Measurements from ENCODE around the gene ZNF343. TPM values are rescaled to one million over a fixed set of nuclear protein-coding genes. Genes with fewer than 3 reads are reported as not detected.
"Not testable (repeated sequence)": the region's sequence is repeated elsewhere in the genome, so short reads cannot be mapped to it uniquely, and the experiment has no call there.

Gene ZNF343
- total and polyA plus RNA-seq, 2 donors from 2014 or later = 7.9 to 12.1 TPM

DNA sequence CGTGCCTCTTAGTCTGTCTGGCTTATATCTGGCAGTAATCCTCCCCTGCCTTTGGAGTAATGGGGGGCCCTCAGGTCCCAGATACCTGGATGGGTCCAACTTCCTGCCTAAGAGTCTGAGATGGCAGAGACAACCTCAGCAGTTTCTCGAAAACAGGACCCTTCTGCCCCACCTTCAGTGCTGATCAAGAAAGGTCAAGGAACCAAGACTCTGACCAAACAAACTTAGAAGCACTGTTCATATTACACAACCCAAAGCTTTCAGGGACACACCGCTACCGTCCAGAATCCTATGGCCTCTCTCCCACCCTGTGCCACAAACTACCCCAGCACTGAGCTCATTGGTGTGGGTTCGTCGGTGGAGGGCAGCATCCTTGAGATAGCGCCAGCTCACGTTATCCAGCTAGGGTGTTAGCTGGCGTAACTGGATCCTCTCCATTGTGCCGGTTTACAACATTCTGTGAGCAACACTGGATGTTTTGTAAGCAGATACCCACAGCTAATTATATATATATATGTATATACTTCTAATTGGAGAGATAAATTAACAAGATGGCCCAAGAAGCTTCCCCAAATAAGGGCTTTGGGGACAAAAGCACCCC is 20.1 kb upstream of the ZNF343 start:
- no peak for FAIRE-seq
- TF ChIP-seq, protein P1, sequence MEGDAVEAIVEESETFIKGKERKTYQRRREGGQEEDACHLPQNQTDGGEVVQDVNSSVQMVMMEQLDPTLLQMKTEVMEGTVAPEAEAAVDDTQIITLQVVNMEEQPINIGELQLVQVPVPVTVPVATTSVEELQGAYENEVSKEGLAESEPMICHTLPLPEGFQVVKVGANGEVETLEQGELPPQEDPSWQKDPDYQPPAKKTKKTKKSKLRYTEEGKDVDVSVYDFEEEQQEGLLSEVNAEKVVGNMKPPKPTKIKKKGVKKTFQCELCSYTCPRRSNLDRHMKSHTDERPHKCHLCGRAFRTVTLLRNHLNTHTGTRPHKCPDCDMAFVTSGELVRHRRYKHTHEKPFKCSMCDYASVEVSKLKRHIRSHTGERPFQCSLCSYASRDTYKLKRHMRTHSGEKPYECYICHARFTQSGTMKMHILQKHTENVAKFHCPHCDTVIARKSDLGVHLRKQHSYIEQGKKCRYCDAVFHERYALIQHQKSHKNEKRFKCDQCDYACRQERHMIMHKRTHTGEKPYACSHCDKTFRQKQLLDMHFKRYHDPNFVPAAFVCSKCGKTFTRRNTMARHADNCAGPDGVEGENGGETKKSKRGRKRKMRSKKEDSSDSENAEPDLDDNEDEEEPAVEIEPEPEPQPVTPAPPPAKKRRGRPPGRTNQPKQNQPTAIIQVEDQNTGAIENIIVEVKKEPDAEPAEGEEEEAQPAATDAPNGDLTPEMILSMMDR (IDR thresholded peaks at IDR 0.05; ENCODE audit: borderline replicate concordance, extremely low read depth, insufficient read depth) = no peak
- intact Hi-C loops (cut with DNase I) = no loop called here
- no peaks in the 10 kb centered on the region for H3K9me3 ChIP-seq (ENCODE audit: control insufficient read depth in 2 of 3, insufficient read depth in 1 of 3, low read length in 3 of 3)
- peak in 3 of 5 donors; percentile 33 to 65 (median 57) for DNase-seq
- no peaks in the 10 kb centered on the region for H3K27me3 ChIP-seq (ENCODE audit: control insufficient read depth, insufficient read depth, low read length)
- H3K9ac ChIP-seq (ENCODE audit: low read length in 3 of 3) = no peak overlapping the region
- H3K4me1 ChIP-seq (ENCODE audit: control insufficient read depth in 2 of 3, insufficient read depth in 2 of 3, low read depth in 1 of 3, low read length in 3 of 3) = peaks cover 0 to 2% (median 0%) of the 10 kb centered on the region in 3 donors
- no peak overlapping the region for H3K4me3 ChIP-seq (ENCODE audit: low read length in 3 of 3)
- no peak overlapping the region for H3K27ac ChIP-seq (ENCODE audit: low read depth in 2 of 2, low read length in 2 of 2)
- no peaks in the 10 kb centered on the region for H3K36me3 ChIP-seq (ENCODE audit: control insufficient read depth in 2 of 3, insufficient read depth in 3 of 3, low read length in 3 of 3)

DNA sequence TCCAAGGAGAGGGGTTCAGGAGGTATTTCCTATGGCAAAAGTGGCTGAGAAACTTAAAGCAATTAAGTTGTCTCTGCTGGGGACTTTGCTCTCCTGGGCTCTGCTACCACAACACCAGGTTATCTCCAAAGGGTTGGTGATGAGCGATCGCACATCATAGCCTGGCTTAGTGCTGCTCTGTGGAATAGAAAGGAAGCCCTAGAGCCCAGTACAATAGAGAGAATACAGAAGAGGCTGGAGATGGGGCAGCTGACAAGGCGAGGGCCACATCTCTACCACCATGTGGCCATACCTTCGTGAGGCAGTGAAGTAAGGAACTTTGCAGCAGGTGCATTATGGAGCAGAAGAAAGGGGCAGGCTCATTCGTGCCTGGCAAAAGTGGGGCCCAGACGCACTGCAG is 19.0 kb upstream of the ZNF343 start:
- H3K9me3 ChIP-seq (ENCODE audit: control insufficient read depth in 2 of 3, insufficient read depth in 1 of 3, low read length in 3 of 3) = no peaks in the 10 kb centered on the region
- no peak overlapping the region for H3K9ac ChIP-seq (ENCODE audit: low read length in 3 of 3)
- DNase-seq (no peak), FAIRE-seq (no peak)
- intact Hi-C loops (cut with DNase I) = no loop called here
- peaks cover 0 to 2% (median 0%) of the 10 kb centered on the region in 3 donors for H3K4me1 ChIP-seq (ENCODE audit: control insufficient read depth in 2 of 3, insufficient read depth in 2 of 3, low read depth in 1 of 3, low read length in 3 of 3)
- H3K4me3 ChIP-seq (ENCODE audit: low read length in 3 of 3) = no peak overlapping the region
- H3K27me3 ChIP-seq (ENCODE audit: control insufficient read depth, insufficient read depth, low read length) = no peaks in the 10 kb centered on the region
- TF ChIP-seq, protein P1 (IDR thresholded peaks at IDR 0.05; ENCODE audit: borderline replicate concordance, extremely low read depth, insufficient read depth) = no peak
- H3K36me3 ChIP-seq (ENCODE audit: control insufficient read depth in 2 of 3, insufficient read depth in 3 of 3, low read length in 3 of 3) = no peaks in the 10 kb centered on the region
- H3K27ac ChIP-seq (ENCODE audit: low read depth in 2 of 2, low read length in 2 of 2) = no peak overlapping the region

DNA sequence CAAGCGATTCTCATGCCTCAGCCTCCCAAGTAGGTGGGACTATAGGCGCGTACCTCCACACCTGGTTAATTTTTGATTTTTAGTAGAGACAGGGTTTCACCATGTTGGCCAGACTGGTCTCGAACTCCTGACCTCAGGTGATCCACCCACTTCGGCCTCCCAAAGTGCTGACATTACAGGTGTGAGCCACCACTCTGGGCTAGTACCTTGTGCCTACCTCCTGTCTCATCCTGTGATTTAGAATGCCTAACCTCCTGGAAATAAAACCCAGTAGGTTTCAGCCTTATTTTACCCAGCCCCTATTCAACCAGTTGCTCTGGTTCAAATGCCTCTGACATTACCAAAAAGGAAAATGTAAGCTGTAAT is 17.5 kb upstream of the ZNF343 start:
- FAIRE-seq; H3K27me3 ChIP-seq (ENCODE audit: control insufficient read depth, insufficient read depth, low read length); H3K36me3 ChIP-seq (ENCODE audit: control insufficient read depth in 2 of 3, insufficient read depth in 3 of 3, low read length in 3 of 3); H3K9ac ChIP-seq (ENCODE audit: low read length in 3 of 3); H3K27ac ChIP-seq (ENCODE audit: low read depth in 2 of 2, low read length in 2 of 2); H3K9me3 ChIP-seq (ENCODE audit: control insufficient read depth in 2 of 3, insufficient read depth in 1 of 3, low read length in 3 of 3); H3K4me1 ChIP-seq (ENCODE audit: control insufficient read depth in 2 of 3, insufficient read depth in 2 of 3, low read depth in 1 of 3, low read length in 3 of 3); H3K4me3 ChIP-seq (ENCODE audit: low read length in 3 of 3); DNase-seq; intact Hi-C loops (cut with DNase I): not testable (repeated sequence)

DNA sequence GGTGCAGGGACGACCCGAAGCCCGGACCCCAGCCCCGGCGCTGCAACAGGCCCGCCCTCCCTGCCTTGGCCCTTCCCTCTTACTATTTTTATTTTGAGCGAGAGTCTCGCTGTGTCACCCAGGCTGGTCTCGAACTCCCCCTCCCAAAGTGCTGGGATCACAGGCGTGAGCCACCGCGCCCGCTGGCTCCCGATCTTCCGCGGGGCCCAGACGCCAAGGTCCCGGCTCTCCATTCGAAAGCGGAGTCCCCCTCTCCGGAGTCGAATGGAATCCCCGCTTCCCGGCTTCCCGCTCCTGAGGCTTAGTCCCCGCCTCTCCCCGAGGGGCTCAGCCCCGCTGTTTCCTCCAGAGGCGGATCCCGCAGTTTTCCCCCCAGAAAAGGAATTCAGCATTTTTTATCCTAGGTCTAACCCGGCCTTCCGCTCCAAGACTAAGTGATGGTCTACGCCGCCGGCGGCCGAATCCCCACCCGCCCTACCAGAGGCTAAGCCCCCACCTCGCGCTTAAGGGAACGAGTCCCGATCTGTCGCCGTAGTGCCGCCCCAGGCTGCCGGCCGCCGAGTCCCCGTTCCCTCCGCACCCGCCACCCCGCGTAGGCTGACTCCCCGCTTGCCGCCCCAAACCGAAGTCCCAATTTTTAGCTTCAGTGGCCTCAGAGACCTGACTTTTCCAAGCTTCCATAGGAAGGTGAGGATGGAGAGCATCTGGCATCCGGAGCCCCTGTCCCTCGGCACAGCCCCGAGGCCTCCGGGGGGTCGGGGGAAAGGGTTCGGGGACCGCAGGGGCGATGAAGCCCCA is 16.2 kb upstream of the ZNF343 start:
- peak overlapping the region; percentile 50 to 82 (median 52) for H3K4me3 ChIP-seq (ENCODE audit: low read length in 3 of 3)
- H3K36me3 ChIP-seq (ENCODE audit: control insufficient read depth in 2 of 3, insufficient read depth in 3 of 3, low read length in 3 of 3) = no peaks in the 10 kb centered on the region
- intact Hi-C loops (cut with DNase I) = no loop called here
- TF ChIP-seq, protein P1 (IDR thresholded peaks at IDR 0.05; ENCODE audit: borderline replicate concordance, extremely low read depth, insufficient read depth) = no peak
- no peaks in the 10 kb centered on the region for H3K9me3 ChIP-seq (ENCODE audit: control insufficient read depth in 2 of 3, insufficient read depth in 1 of 3, low read length in 3 of 3)
- peak overlapping the region; percentile 31 to 87 (median 50) for H3K9ac ChIP-seq (ENCODE audit: low read length in 3 of 3)
- DNase-seq (peak; percentile 49 to 87 (median 77)), FAIRE-seq (no peak)
- no peaks in the 10 kb centered on the region for H3K27me3 ChIP-seq (ENCODE audit: control insufficient read depth, insufficient read depth, low read length)
- H3K4me1 ChIP-seq (ENCODE audit: control insufficient read depth in 2 of 3, insufficient read depth in 2 of 3, low read depth in 1 of 3, low read length in 3 of 3) = peaks cover 0 to 2% (median 0%) of the 10 kb centered on the region in 3 donors
- H3K27ac ChIP-seq (ENCODE audit: low read depth in 2 of 2, low read length in 2 of 2) = peak overlapping the region; percentile 45 to 84
